Neural cell (in vitro differentiated cells): ENCODE results near the gene LRRK1. TPM values are rescaled to one million over a fixed set of nuclear protein-coding genes. Genes with fewer than 3 reads are reported as not detected.

Experiments used
- H2AFZ ChIP-seq: fragments of 200-600, 300-800 bp; sonication (generic), shearing (Covaris generic); 2 replicates; pipeline ENCODE4 v1.6.0; 2014; ENCODE audit warnings: low read depth, mild to moderate bottlenecking, antibody characterized with exemption, low read length, moderate library complexity
- H3F3A ChIP-seq: fragments of 200-600 bp; shearing (Covaris generic); 2 replicates; pipeline ENCODE4 v1.6.1; 2016; ENCODE audit warnings: mild to moderate bottlenecking, moderate library complexity, mixed read lengths, antibody characterized with exemption, low read length; ENCODE audit not compliant: insufficient read depth, poor library complexity, severe bottlenecking
- H3K27ac ChIP-seq: fragments of 200-600, 300-800 bp; sonication (generic), shearing (Covaris generic); 2 replicates; pipeline ENCODE4 v1.5.1; 2014; ENCODE audit warnings: mild to moderate bottlenecking, low read length, moderate library complexity
- H3K27me3 ChIP-seq: fragments of 300-800, 200-600 bp; sonication (generic), shearing (Covaris generic); 2 replicates; pipeline ENCODE4 v1.6.0; 2014; ENCODE audit warnings: mild to moderate bottlenecking, low read depth, low read length, moderate library complexity; ENCODE audit not compliant: insufficient read depth
- H3K36me3 ChIP-seq: fragments of 300-800, 200-600 bp; sonication (generic), shearing (Covaris generic); 2 replicates; pipeline ENCODE4 v1.5.1; 2014; ENCODE audit warnings: mild to moderate bottlenecking, antibody characterized with exemption, low read length, moderate library complexity; ENCODE audit not compliant: insufficient read depth
- H3K4me2 ChIP-seq: fragments of 300-800, 200-600 bp; sonication (generic), shearing (Covaris generic); 2 replicates; pipeline ENCODE4 v1.6.0; 2014; ENCODE audit warnings: mild to moderate bottlenecking, low read length
- H3K4me3 ChIP-seq: fragments of 300-800, 200-600 bp; sonication (generic), shearing (Covaris generic); 2 replicates; pipeline ENCODE4 v1.5.1; 2014; ENCODE audit warnings: mild to moderate bottlenecking, low read length, moderate library complexity
- H3K79me2 ChIP-seq: fragments of 200-600 bp; shearing (Covaris generic); replicated peaks from 2 replicates; pipeline ENCODE4 v1.6.0; 2014; ENCODE audit warnings: mild to moderate bottlenecking, low read length, moderate library complexity; ENCODE audit not compliant: insufficient read depth
- H3K9ac ChIP-seq: fragments of 300-800, 200-600 bp; sonication (generic), shearing (Covaris generic); 2 replicates; pipeline ENCODE4 v1.6.1; 2016; ENCODE audit warnings: mild to moderate bottlenecking, low read length, mixed read lengths
- H3K9me2 ChIP-seq: fragments of 200-600 bp; shearing (Covaris generic); 2 replicates; pipeline ENCODE4 v1.6.1; 2016; ENCODE audit warnings: mild to moderate bottlenecking, low read length, mixed read lengths; ENCODE audit not compliant: insufficient read depth
- H3K9me3 ChIP-seq: fragments of 200-600, 300-800 bp; sonication (generic), shearing (Covaris generic); 2 replicates; pipeline ENCODE4 v1.6.1; 2016; ENCODE audit warnings: mild to moderate bottlenecking, mixed run types, low read length, moderate library complexity, mixed read lengths
- H4K20me1 ChIP-seq: fragments of 200-600 bp; shearing (Covaris generic); 2 replicates; pipeline ENCODE4 v1.6.1; 2016; ENCODE audit warnings: mild to moderate bottlenecking, mixed run types; ENCODE audit not compliant: insufficient read depth
- EP300 ChIP-seq: fragments of 450-650 bp; conservative IDR thresholded peaks from 2 replicates; pipeline ENCODE4 v1.6.1; 2014; ENCODE audit warnings: antibody characterized with exemption, mild to moderate bottlenecking, moderate library complexity; ENCODE audit not compliant: poor library complexity, severe bottlenecking
- EZH2 ChIP-seq: fragments of 200-600, 300-800 bp; shearing (Covaris generic), sonication (generic); IDR thresholded peaks from 2 replicates; pipeline ENCODE4 v1.6.1; 2014; ENCODE audit warnings: antibody characterized with exemption, low read length, borderline replicate concordance, mild to moderate bottlenecking; ENCODE audit not compliant: insufficient read depth, poor library complexity, severe bottlenecking
- MXI1 ChIP-seq: fragments of 450-650 bp; conservative IDR thresholded peaks from 2 replicates; pipeline ENCODE4 v1.6.1; 2014; ENCODE audit warnings: antibody characterized with exemption, mild to moderate bottlenecking; ENCODE audit not compliant: poor library complexity, severe bottlenecking
- POLR2AphosphoS5 ChIP-seq: IDR thresholded peaks from 2 replicates; pipeline ENCODE4 v1.6.1; 2012
- RAD21 ChIP-seq: fragments of 450-650 bp; conservative IDR thresholded peaks from 2 replicates; pipeline ENCODE4 v1.6.1; 2014; ENCODE audit warnings: antibody characterized with exemption, mild to moderate bottlenecking, moderate library complexity
- SMC3 ChIP-seq: fragments of 450-650 bp; conservative IDR thresholded peaks from 2 replicates; pipeline ENCODE4 v1.6.1; 2014; ENCODE audit warnings: antibody characterized with exemption, mild to moderate bottlenecking, moderate library complexity; ENCODE audit not compliant: poor library complexity
- TAF1 ChIP-seq: IDR thresholded peaks from 2 replicates; pipeline ENCODE4 v1.6.1; 2012; ENCODE audit warnings: low read depth
- polyA plus RNA-seq: library from polyadenylated mRNA; depleted of rRNA; stranded (reverse); fragments of >200 nt; gene quantifications from 2 replicates; pipeline ENCODE4 v1.2.3, GENCODE V29; 2014
- TF ChIP-seq, protein P1 (sequence below): IDR thresholded peaks from 2 replicates; pipeline ENCODE4 v1.6.1; 2012; ENCODE audit warnings: borderline replicate concordance
- TF ChIP-seq, protein P2 (sequence below): fragments of 450-650 bp; IDR thresholded peaks from 2 replicates; pipeline ENCODE4 v1.5.1; 2014; ENCODE audit warnings: antibody characterized with exemption, mild to moderate bottlenecking, moderate library complexity; ENCODE audit not compliant: poor library complexity, severe bottlenecking

The LRRK1 gene
- polyA plus RNA-seq, 1 donor from 2014 or later: 0.06 TPM

DNA sequence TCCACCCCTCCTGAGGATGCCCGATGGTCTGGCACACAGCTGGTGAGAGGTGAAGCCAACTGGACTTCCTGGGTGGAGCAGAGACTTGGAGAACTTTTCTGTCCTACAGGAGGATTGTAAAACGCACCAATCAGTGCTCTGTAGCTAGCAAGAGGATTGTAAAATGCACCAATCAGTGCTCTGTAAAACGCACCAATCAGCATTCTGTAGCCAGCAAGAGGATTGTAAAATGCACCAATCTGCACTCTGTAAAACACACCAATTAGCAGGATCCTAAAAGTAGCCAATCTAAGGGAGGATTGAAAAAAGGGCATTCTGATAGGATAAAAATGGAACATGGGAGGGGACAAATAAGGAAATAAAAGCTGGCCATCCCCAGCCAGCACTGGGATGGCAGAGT lies 182.5 kb downstream of the LRRK1 start:
- Histone ChIP-seq H3K4me3 (no peak overlapping the region), H3K9ac (no peak overlapping the region), H3F3A (no peaks in the 10 kb centered on the region), H3K27ac (no peak overlapping the region), H3K9me2 (no peaks in the 10 kb centered on the region), H3K4me2 (no peak overlapping the region), H2AFZ (no peak overlapping the region), H4K20me1 (no peaks in the 10 kb centered on the region), H3K36me3 (no peaks in the 10 kb centered on the region), H3K27me3 (no peaks in the 10 kb centered on the region), H3K79me2 (no peaks in the 10 kb centered on the region), H3K9me3 (no peaks in the 10 kb centered on the region)
- no peak for TF ChIP-seq RAD21
- TF ChIP-seq, protein P1, sequence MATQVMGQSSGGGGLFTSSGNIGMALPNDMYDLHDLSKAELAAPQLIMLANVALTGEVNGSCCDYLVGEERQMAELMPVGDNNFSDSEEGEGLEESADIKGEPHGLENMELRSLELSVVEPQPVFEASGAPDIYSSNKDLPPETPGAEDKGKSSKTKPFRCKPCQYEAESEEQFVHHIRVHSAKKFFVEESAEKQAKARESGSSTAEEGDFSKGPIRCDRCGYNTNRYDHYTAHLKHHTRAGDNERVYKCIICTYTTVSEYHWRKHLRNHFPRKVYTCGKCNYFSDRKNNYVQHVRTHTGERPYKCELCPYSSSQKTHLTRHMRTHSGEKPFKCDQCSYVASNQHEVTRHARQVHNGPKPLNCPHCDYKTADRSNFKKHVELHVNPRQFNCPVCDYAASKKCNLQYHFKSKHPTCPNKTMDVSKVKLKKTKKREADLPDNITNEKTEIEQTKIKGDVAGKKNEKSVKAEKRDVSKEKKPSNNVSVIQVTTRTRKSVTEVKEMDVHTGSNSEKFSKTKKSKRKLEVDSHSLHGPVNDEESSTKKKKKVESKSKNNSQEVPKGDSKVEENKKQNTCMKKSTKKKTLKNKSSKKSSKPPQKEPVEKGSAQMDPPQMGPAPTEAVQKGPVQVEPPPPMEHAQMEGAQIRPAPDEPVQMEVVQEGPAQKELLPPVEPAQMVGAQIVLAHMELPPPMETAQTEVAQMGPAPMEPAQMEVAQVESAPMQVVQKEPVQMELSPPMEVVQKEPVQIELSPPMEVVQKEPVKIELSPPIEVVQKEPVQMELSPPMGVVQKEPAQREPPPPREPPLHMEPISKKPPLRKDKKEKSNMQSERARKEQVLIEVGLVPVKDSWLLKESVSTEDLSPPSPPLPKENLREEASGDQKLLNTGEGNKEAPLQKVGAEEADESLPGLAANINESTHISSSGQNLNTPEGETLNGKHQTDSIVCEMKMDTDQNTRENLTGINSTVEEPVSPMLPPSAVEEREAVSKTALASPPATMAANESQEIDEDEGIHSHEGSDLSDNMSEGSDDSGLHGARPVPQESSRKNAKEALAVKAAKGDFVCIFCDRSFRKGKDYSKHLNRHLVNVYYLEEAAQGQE: no peak
- TF ChIP-seq SMC3: no peak
- TF ChIP-seq EP300: no peak
- no peak for TF ChIP-seq MXI1
- TF ChIP-seq EZH2: no peak
- TF ChIP-seq, protein P2, sequence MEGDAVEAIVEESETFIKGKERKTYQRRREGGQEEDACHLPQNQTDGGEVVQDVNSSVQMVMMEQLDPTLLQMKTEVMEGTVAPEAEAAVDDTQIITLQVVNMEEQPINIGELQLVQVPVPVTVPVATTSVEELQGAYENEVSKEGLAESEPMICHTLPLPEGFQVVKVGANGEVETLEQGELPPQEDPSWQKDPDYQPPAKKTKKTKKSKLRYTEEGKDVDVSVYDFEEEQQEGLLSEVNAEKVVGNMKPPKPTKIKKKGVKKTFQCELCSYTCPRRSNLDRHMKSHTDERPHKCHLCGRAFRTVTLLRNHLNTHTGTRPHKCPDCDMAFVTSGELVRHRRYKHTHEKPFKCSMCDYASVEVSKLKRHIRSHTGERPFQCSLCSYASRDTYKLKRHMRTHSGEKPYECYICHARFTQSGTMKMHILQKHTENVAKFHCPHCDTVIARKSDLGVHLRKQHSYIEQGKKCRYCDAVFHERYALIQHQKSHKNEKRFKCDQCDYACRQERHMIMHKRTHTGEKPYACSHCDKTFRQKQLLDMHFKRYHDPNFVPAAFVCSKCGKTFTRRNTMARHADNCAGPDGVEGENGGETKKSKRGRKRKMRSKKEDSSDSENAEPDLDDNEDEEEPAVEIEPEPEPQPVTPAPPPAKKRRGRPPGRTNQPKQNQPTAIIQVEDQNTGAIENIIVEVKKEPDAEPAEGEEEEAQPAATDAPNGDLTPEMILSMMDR: no peak
- no peak for TF ChIP-seq TAF1
- no peak for TF ChIP-seq POLR2AphosphoS5

DNA sequence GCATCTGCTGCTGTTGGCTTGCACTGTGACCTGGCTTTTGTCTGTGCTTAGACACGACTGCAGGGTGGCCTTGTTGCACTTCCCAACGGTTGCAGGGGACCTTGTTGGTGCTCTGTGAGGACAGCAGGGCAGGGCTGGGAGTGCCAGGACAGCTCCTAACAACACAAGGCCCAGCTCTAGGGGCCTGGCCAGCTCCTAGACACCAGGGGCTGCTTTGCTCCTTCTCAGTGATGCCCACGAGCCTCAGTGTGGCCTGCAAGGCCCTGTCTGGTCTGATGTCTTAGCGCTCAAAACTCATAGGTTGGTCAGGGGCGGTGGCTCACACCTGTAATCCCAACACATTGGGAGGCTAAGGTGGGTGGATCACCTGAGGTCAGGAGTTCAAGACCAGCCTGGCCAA lies 183.6 kb downstream of the LRRK1 start:
- Histone ChIP-seq H3K27ac (no peak overlapping the region), H2AFZ (no peak overlapping the region), H4K20me1 (no peaks in the 10 kb centered on the region), H3K79me2 (no peaks in the 10 kb centered on the region), H3K4me3 (no peak overlapping the region), H3K9me2 (no peaks in the 10 kb centered on the region), H3K27me3 (no peaks in the 10 kb centered on the region), H3F3A (no peaks in the 10 kb centered on the region), H3K36me3 (no peaks in the 10 kb centered on the region), H3K9me3 (no peaks in the 10 kb centered on the region), H3K4me2 (no peak overlapping the region), H3K9ac (no peak overlapping the region)
- TF ChIP-seq MXI1 (no peak), SMC3 (no peak), EP300 (no peak), POLR2AphosphoS5 (no peak)
- TF ChIP-seq, protein P1: no peak
- TF ChIP-seq, protein P2: no peak
